Fibroblast of pulmonary artery (primary cell): ENCODE data around the gene FYB1.

ENCODE experiments used
- DNase-seq: peaks from one replicate; pipeline ENCODE4 v3.0.0-alpha.2; 2010; ENCODE audit warnings: low read depth
- H3K4me3 ChIP-seq: replicated peaks from 2 replicates; pipeline ENCODE4 v1.5.1; 2011; ENCODE audit warnings: low read depth, mild to moderate bottlenecking, control low read depth, low read length, moderate library complexity
- CTCF ChIP-seq: IDR thresholded peaks from 2 replicates; pipeline ENCODE4 v1.5.1; 2011; ENCODE audit warnings: mild to moderate bottlenecking, control low read depth, low read length, inconsistent platforms; ENCODE audit errors: missing control alignments

Gene FYB1

GRCh38 chr5:39220280-39221030, 1.1 kb upstream of the FYB1 start:
- no peak for DNase-seq
- TF ChIP-seq CTCF = no peak
- no peak overlapping the region for H3K4me3 ChIP-seq

- TF ChIP-seq CTCF = no peak
- no peak overlapping the region for H3K4me3 ChIP-seq
- DNase-seq = no peak
Measured at GRCh38 chr5:39218482-39219402, 621 bp downstream of the FYB1 start.

- peak; percentile 99 for TF ChIP-seq CTCF
- no peak overlapping the region for H3K4me3 ChIP-seq
- DNase-seq = peak; percentile 91
Measured at GRCh38 chr5:39217365-39218281, 1.7 kb downstream of the FYB1 start.

GRCh38 chr5:39216631-39217030, 2.7 kb downstream of the FYB1 start:
- no peak for TF ChIP-seq CTCF
- no peak for DNase-seq
- H3K4me3 ChIP-seq = no peak overlapping the region

GRCh38 chr5:39215857-39216256, 3.5 kb downstream of the FYB1 start:
- TF ChIP-seq CTCF = no peak
- no peak overlapping the region for H3K4me3 ChIP-seq

GRCh38 chr5:39214912-39215709, 4.3 kb downstream of the FYB1 start:
- no peak for TF ChIP-seq CTCF
- no peak overlapping the region for H3K4me3 ChIP-seq
- DNase-seq = no peak

More at GRCh38 chr5:39215857-39216256, 3.5 kb downstream of the FYB1 start:
- no peak for DNase-seq
